Left ventricle myocardium inferior (tissue), 1 donor: Measurements from ENCODE around the gene GSPT2. TPM values are rescaled to one million over a fixed set of nuclear protein-coding genes. Genes with fewer than 3 reads are reported as not detected.
"Not testable (repeated sequence)": the region's sequence is repeated elsewhere in the genome, so short reads cannot be mapped to it uniquely, and the experiment has no call there.

ENCODE experiments used
- DNase-seq: peaks from one replicate; pipeline ENCODE4 v3.0.0-alpha.2; 2020
- H3K27ac ChIP-seq: fragments of 200-600 bp; replicated peaks from 2 replicates; pipeline ENCODE4 v1.8.0; 2021
- H3K27me3 ChIP-seq: fragments of 200-600 bp; 2 replicates; pipeline ENCODE4 v1.8.0; 2021; ENCODE audit warnings: low read depth
- H3K36me3 ChIP-seq: fragments of 200-600 bp; 2 replicates; pipeline ENCODE4 v1.8.0; 2021
- H3K4me1 ChIP-seq: fragments of 200-600 bp; 2 replicates; pipeline ENCODE4 v1.8.0; 2021
- H3K4me3 ChIP-seq: fragments of 200-600 bp; 2 replicates; pipeline ENCODE4 v1.8.0; 2021; ENCODE audit warnings: mild to moderate bottlenecking, moderate library complexity
- H3K9me3 ChIP-seq: fragments of 200-600 bp; replicated peaks from 2 replicates; pipeline ENCODE4 v1.8.0; 2021
- intact Hi-C: fragments of 100-400 bp; cut with micrococcal nuclease; formaldehyde crosslinking; loops from one replicate; pipeline ENCODE4 v1.11.0; 2022
- long read RNA-seq: library from polyadenylated mRNA; unstranded; transcript quantifications from one replicate; pipeline ENCODE4 v2.0.0, GENCODE V29; 2021
- total RNA-seq: library from RNA; stranded (reverse); fragmentation: NEBNext Ultra II Directional; extraction: Animal tissue kit (Norgen Biotek cat#: 25700); gene quantifications from one replicate; pipeline ENCODE4 v1.2.1, GENCODE V29; 2021
- TF ChIP-seq, protein P1 (sequence below): fragments of 200-600 bp; IDR thresholded peaks from 2 replicates; pipeline ENCODE4 v1.8.0; 2021; ENCODE audit warnings: antibody characterized with exemption, mild to moderate bottlenecking, borderline replicate concordance
- donor health status: DM: no; HTN: yes; CAD: no; lungs with severe emphysema.

GSPT2 gene
- total RNA-seq = 8.8 TPM
- long read RNA-seq, transcript GSPT2-201 (1 exons, 2,802 nt) = major isoform, 18 of 18 reads
- long read RNA-seq, partial matches to known transcripts = 0 of 18 reads
- long read RNA-seq, other reads (novel, unspliced or antisense) = 0 of 18 reads

DNA sequence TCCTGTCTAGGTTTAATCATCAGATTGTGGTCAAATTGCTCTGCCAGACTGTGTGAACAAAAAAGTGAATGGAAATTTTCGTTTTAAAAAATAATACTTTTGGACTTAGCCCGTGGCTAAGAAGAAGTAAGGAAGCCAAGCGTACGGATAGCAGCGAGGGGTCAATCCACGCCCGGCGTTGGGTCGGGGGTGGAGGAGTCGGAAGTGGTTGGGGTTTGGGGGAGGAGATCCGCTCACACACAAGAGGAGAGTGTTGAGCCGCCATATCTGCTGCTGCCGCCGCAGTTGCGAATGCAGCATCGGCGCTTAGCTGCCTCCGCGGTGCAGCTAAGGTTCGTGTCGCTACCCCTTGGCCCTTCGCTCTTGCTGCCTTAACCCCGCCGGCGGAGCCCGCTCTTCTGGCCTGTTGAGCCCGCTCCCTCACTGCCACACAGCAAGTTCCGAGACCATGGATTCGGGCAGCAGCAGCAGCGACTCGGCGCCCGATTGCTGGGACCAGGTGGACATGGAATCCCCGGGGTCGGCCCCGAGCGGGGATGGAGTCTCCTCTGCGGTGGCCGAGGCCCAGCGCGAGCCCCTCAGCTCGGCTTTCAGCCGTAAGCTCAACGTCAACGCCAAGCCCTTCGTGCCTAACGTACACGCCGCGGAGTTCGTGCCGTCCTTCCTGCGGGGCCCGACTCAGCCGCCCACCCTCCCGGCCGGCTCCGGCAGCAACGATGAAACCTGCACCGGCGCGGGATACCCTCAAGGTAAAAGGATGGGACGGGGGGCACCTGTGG, at the start of gene GSPT2:
TSS of gene GSPT2 (plus strand) at position 264 of the 779 bp plus-strand sequence. CDS start at position 449, 185 bp downstream.
- Histone ChIP-seq H3K27me3 (peaks cover 7% of the 10 kb centered on the region), H3K36me3 (no peaks in the 10 kb centered on the region), H3K4me1 (peaks cover 10% of the 10 kb centered on the region), H3K4me3 (peak within 1 kb of the TSS; percentile 79), H3K27ac (peak within 1 kb of the TSS; percentile 79), H3K9me3 (peaks cover 10% of the 10 kb centered on the region)
- intact Hi-C loops = no loop called here
- peak; percentile 65 for DNase-seq
- TF ChIP-seq, protein P1, sequence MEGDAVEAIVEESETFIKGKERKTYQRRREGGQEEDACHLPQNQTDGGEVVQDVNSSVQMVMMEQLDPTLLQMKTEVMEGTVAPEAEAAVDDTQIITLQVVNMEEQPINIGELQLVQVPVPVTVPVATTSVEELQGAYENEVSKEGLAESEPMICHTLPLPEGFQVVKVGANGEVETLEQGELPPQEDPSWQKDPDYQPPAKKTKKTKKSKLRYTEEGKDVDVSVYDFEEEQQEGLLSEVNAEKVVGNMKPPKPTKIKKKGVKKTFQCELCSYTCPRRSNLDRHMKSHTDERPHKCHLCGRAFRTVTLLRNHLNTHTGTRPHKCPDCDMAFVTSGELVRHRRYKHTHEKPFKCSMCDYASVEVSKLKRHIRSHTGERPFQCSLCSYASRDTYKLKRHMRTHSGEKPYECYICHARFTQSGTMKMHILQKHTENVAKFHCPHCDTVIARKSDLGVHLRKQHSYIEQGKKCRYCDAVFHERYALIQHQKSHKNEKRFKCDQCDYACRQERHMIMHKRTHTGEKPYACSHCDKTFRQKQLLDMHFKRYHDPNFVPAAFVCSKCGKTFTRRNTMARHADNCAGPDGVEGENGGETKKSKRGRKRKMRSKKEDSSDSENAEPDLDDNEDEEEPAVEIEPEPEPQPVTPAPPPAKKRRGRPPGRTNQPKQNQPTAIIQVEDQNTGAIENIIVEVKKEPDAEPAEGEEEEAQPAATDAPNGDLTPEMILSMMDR = no peak

DNA sequence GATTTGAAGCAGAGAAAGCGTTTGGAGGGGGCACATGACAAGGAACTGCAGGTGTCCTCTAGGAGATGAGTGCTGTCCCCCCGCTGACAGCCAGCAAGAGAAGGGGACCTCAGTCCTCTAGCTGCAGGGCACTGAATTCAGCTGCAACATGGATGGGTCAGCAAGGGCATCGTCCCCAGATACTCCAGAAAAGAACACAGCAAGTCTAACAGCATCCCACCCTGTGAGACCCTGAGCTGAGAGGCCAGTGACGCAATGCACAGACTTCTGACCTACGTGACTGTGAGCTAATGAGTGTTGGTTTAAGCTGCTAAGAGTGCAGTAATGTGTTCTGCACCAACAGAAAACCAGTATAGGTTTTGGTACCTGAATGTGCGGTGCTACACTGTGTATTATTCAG, 49.0 kb upstream of the GSPT2 start:
- H3K36me3 ChIP-seq = no peaks in the 10 kb centered on the region
- H3K27ac ChIP-seq = no peak overlapping the region
- H3K27me3 ChIP-seq = peaks cover 5% of the 10 kb centered on the region
- TF ChIP-seq, protein P1 = no peak
- intact Hi-C loops = no loop called here
- no peak for DNase-seq
- no peak overlapping the region for H3K4me3 ChIP-seq
- H3K9me3 ChIP-seq = no peaks in the 10 kb centered on the region
- H3K4me1 ChIP-seq = no peaks in the 10 kb centered on the region

DNA sequence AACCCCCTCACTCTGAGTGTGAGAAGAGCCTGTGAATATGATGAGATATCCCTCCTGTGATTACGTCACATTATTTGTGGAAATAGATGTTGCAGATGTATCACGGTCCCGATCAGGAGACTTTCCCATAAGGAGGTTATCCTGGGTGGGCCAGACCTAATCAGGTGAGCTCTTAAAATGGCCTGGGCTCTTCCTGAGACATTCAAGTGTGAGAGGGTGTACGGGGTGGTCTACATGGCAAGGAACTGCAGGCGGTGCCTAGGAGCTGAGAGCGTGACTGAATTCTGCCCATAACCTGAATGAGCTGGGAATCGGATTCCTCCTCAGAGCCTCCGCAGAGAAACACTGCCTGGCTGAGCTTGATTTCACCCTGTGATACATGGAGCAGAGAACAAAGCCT, 45.8 kb upstream of the GSPT2 start:
- TF ChIP-seq, protein P1 = no peak
- intact Hi-C loops = no loop called here
- H3K4me1 ChIP-seq = no peaks in the 10 kb centered on the region

DNA sequence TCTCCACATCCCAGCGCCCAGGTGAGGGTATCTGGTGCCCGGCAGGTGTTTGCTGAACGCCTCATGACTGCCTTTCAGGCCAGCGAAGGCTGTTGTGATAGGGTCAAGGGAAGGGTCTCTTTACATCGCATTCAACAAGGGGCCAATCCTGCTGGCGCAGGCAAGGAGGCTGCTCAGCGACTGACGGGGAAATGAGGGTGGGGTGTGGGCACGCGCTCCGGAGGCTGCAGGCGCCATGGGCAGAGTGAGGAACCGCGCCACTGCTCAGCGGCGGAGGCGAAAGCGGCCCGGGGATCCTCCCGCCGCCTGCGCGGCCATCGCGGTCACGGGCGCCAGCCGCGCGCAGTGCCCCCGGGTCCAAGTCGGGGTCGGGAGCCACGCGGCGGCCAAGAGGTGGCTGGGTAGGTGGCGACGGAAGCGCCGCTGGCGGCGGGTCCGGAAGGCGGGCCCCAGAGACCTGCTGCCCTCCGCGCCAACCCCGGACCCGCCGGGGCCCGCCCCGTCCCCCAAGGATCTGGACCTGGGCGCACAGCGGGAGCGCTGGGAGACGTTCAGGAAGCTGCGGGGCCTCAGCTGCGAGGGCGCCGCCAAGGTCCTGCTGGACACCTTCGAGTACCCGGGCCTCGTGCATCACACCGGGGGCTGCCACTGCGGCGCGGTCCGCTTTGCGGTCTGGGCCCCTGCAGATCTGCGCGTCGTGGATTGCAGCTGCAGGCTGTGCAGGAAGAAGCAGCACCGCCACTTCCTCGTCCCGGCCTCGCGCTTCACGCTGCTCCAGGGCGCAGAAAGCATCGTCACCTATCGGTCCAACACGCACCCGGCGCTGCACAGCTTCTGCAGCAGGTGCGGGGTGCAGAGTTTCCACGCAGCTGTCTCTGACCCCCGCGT, 32.7 kb upstream of the GSPT2 start, which contains the start of gene CENPVL1:
TSS of gene CENPVL1 (plus strand) at position 236 of the 888 bp plus-strand sequence. CDS start at position 236, 0 bp downstream.
- H3K9me3 ChIP-seq, H3K27me3 ChIP-seq, DNase-seq, H3K36me3 ChIP-seq, H3K4me3 ChIP-seq, H3K27ac ChIP-seq, intact Hi-C loops, H3K4me1 ChIP-seq: not testable (repeated sequence)

More for the DNA sequence above, 45.8 kb upstream of the GSPT2 start:
- Histone ChIP-seq H3K4me3 (no peak overlapping the region), H3K9me3 (no peaks in the 10 kb centered on the region), H3K27ac (no peak overlapping the region), H3K36me3 (no peaks in the 10 kb centered on the region), H3K27me3 (peaks cover 5% of the 10 kb centered on the region)
- DNase-seq = no peak

DNA sequence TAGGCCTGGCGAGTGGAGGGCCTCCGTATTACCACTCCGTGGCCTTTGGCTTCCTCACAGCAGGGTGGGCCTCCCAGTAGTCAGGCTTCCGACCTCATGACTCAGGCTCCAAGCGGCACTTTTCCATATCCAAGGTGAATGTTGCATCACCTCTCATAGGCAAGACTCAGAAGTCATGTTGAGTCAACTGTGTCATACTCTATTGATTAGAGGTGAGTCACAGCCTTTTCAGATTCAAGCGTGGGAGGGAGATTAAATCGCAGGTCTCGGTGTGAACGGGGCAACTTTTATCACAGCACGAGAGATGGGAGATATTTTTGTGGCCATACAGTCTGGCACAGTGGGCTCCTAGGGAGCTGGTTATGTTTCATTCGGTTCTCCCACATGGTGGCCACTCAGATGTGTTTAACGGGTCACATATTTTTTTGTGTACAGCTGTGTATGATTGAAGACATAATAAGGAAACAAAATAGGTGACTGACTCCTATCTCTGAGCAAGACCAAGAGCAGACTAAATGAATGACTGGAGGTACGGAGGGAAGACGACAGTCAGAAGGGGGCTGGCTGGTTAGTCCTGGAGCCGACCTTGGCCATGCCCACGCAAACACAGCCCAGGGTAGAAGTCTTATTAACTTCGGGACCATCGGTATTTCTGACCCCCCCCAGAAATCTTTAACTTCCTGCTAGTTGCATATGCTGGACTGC, 30.1 kb upstream of the GSPT2 start:
- H3K9me3 ChIP-seq, H3K36me3 ChIP-seq, intact Hi-C loops, DNase-seq, H3K27ac ChIP-seq, H3K4me3 ChIP-seq, H3K27me3 ChIP-seq, H3K4me1 ChIP-seq: not testable (repeated sequence)

DNA sequence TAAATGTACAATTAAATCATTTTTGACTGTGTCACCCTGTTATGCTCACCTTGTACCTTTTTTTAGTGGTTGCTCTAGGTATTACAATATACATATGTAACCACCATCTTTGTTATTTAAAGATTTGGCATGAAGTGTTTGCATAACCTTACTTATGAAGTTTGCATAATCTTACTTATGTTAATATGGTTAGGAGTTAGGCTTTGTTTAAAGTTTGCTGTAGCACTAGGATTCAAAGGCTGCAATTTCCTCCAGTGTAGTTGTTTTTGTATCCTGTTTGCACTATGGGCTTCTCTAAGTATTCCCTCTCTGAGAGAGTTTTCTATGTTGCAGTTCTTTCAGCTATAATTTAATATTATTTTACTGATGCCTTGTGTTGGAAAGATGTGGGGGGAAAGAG, 15.0 kb upstream of the GSPT2 start:
- Histone ChIP-seq H3K4me3 (no peak overlapping the region), H3K27ac (no peak overlapping the region), H3K4me1 (no peaks in the 10 kb centered on the region), H3K9me3 (no peaks in the 10 kb centered on the region), H3K27me3 (peaks cover 26% of the 10 kb centered on the region), H3K36me3 (no peaks in the 10 kb centered on the region)
- intact Hi-C loops = no loop called here
- TF ChIP-seq, protein P1 = no peak
- DNase-seq = no peak
